RWPE2 (cell line): ENCODE measurements around the gene ODF4.

Experiments
- ATAC-seq: fragments of 200-7000 bp; cut with Tn5 transposase; 3 replicates; pipeline ENCODE4 v1.9.1; 2021; ENCODE audit warnings: low read depth
- DNase-seq: peaks from one replicate; pipeline ENCODE4 v3.0.0-alpha.2; 2020; ENCODE audit warnings: low spot score
- H3K27ac ChIP-seq: fragments of 450-650 bp; 2 replicates; pipeline ENCODE4 v1.5.1; 2017; ENCODE audit warnings: mild to moderate bottlenecking; ENCODE audit not compliant: poor library complexity, severe bottlenecking
- H3K27me3 ChIP-seq: fragments of 250-450 bp; sonication (Bioruptor Pico); 2 replicates; pipeline ENCODE4 v1.5.1; 2021; ENCODE audit warnings: mild to moderate bottlenecking, moderate library complexity; ENCODE audit not compliant: insufficient read depth, poor library complexity, severe bottlenecking
- H3K36me3 ChIP-seq: fragments of 250-450 bp; sonication (Bioruptor Pico); 2 replicates; pipeline ENCODE4 v1.5.1; 2020; ENCODE audit warnings: low read depth, mild to moderate bottlenecking, moderate library complexity
- H3K4me1 ChIP-seq: fragments of 250-450 bp; sonication (Bioruptor Pico); 2 replicates; pipeline ENCODE4 v1.5.1; 2021; ENCODE audit warnings: mild to moderate bottlenecking, moderate library complexity; ENCODE audit not compliant: insufficient read depth, poor library complexity, severe bottlenecking
- H3K4me3 ChIP-seq: fragments of 250-450 bp; sonication (Bioruptor Pico); 2 replicates; pipeline ENCODE4 v1.5.1; 2021; ENCODE audit warnings: mild to moderate bottlenecking, moderate library complexity; ENCODE audit not compliant: severe bottlenecking
- H3K9me3 ChIP-seq: fragments of 250-450 bp; sonication (Bioruptor Pico); 2 replicates; pipeline ENCODE4 v1.5.1; 2021; ENCODE audit warnings: mild to moderate bottlenecking, moderate library complexity; ENCODE audit not compliant: severe bottlenecking
- TF ChIP-seq, protein P1 (sequence below): fragments of 450-650 bp; IDR thresholded peaks from one replicate; pipeline ENCODE4 v1.5.1; 2017; ENCODE audit warnings: mild to moderate bottlenecking, moderate library complexity; ENCODE audit not compliant: poor library complexity, severe bottlenecking

Gene ODF4

GRCh38 chr17:8383143-8383822 is 43.6 kb downstream of the ODF4 start, which contains the start of gene RPL26:
TSS of gene RPL26 (minus strand) at chr17:8383193. CDS start at chr17:8382310, 883 bp downstream.
- Histone ChIP-seq H3K27ac (peak within 1 kb of the TSS; percentile 89), H3K9me3 (no peaks in the 10 kb centered on the region), H3K4me3 (peak within 1 kb of the TSS; percentile 58), H3K36me3 (peaks cover 44% of the 10 kb centered on the region), H3K27me3 (no peaks in the 10 kb centered on the region), H3K4me1 (peaks cover 23% of the 10 kb centered on the region)
- TF ChIP-seq, protein P1, sequence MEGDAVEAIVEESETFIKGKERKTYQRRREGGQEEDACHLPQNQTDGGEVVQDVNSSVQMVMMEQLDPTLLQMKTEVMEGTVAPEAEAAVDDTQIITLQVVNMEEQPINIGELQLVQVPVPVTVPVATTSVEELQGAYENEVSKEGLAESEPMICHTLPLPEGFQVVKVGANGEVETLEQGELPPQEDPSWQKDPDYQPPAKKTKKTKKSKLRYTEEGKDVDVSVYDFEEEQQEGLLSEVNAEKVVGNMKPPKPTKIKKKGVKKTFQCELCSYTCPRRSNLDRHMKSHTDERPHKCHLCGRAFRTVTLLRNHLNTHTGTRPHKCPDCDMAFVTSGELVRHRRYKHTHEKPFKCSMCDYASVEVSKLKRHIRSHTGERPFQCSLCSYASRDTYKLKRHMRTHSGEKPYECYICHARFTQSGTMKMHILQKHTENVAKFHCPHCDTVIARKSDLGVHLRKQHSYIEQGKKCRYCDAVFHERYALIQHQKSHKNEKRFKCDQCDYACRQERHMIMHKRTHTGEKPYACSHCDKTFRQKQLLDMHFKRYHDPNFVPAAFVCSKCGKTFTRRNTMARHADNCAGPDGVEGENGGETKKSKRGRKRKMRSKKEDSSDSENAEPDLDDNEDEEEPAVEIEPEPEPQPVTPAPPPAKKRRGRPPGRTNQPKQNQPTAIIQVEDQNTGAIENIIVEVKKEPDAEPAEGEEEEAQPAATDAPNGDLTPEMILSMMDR: peak; percentile 99
- peak; percentile 80 for ATAC-seq
- DNase-seq: peak; percentile 94

DNA sequence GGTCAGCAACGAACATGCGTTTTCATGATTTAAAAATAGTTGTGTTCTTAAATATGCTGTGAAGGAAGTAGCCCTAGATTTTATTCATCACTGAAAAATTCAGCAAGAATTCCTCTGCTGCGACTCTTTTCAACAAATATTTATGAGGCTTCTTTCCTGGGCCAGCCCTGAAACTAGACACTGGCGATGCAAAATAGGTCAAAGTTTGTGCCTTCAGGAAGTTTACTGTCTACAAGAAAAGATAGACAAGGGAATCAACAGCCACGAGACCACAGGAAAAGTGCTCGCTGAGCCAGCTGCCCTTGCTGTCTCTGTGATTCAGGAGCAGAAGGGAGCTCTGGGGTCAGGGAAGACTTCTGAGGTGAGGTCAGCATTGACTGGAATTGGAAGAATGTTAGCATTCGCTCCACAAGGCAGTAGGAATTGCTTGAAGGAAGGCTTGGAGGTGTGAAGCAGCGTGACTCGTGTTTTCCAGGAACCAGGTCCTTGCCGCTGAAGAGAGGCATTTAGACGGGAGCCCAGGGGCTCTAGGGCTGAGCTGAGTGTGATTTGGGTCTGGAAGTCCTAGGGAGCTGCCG is 45.2 kb downstream of the ODF4 start:
- no peak overlapping the region for H3K4me3 ChIP-seq
- DNase-seq: no peak
- H3K9me3 ChIP-seq: no peaks in the 10 kb centered on the region
- H3K27ac ChIP-seq: peak overlapping the region; percentile 89
- peaks cover 23% of the 10 kb centered on the region for H3K4me1 ChIP-seq
- no peaks in the 10 kb centered on the region for H3K27me3 ChIP-seq
- H3K36me3 ChIP-seq: peaks cover 28% of the 10 kb centered on the region
- peak; percentile 49 for ATAC-seq
- TF ChIP-seq, protein P1: no peak

GRCh38 chr17:8386841-8387240 is 47.2 kb downstream of the ODF4 start:
- no peaks in the 10 kb centered on the region for H3K9me3 ChIP-seq
- ATAC-seq (no peak), DNase-seq (no peak)
- H3K27me3 ChIP-seq: no peaks in the 10 kb centered on the region
- TF ChIP-seq, protein P1: no peak
- H3K4me3 ChIP-seq: no peak overlapping the region
- H3K4me1 ChIP-seq: peaks cover 20% of the 10 kb centered on the region
- H3K36me3 ChIP-seq: peaks cover 8% of the 10 kb centered on the region
- H3K27ac ChIP-seq: no peak overlapping the region

- Histone ChIP-seq H3K9me3 (no peaks in the 10 kb centered on the region), H3K27me3 (no peaks in the 10 kb centered on the region), H3K4me3 (no peak overlapping the region), H3K4me1 (peaks cover 22% of the 10 kb centered on the region), H3K27ac (no peak overlapping the region), H3K36me3 (no peaks in the 10 kb centered on the region)
- ATAC-seq (no peak), DNase-seq (no peak)
- TF ChIP-seq, protein P1: no peak
These were observed 48.4 kb downstream of the ODF4 start for GRCh38 chr17:8387914-8388651.
